ENCODE data around the gene C14orf93.

- TF ChIP-seq CTCF (IDR thresholded peaks at IDR 0.05) (no peak), POLR2A (IDR thresholded peaks at IDR 0.05) (no peak)
Observed at GRCh38 chr14:22979748-22980392, 30.1 kb downstream of the C14orf93 start.

Measured in breast epithelium (tissue), 3 donors.